Astrocyte (in vitro differentiated cells and primary cell): ENCODE data around the gene TIMM10. TPM values are rescaled to one million over a fixed set of nuclear protein-coding genes. Genes with fewer than 3 reads are reported as not detected.

Experiments
- DNase-seq: peaks from one replicate; pipeline ENCODE4 v3.0.0-alpha.2; 2010; ENCODE audit warnings: low read depth
- FAIRE-seq: peaks from 2 replicates; lab custom pipeline; 2011; peaks lifted over from hg19 to GRCh38; lab: Jason Lieb, UNC
- H2AFZ ChIP-seq: 2 replicates; pipeline ENCODE4 v1.6.0; 2012; ENCODE audit warnings: low read depth, low read length, inconsistent platforms
- H3K27ac ChIP-seq: 2 replicates; pipeline ENCODE4 v1.5.1; 2011; ENCODE audit warnings: low read depth, low read length, inconsistent platforms
- H3K27me3 ChIP-seq: 2 replicates; pipeline ENCODE4 v1.6.0; 2011; ENCODE audit warnings: low read length, inconsistent platforms; ENCODE audit not compliant: insufficient read depth
- H3K36me3 ChIP-seq: 2 replicates; pipeline ENCODE4 v1.5.1; 2011; ENCODE audit warnings: low read length, inconsistent platforms; ENCODE audit not compliant: insufficient read depth
- H3K4me1 ChIP-seq: 2 replicates; pipeline ENCODE4 v1.5.1; 2011; ENCODE audit warnings: low read length, inconsistent platforms; ENCODE audit not compliant: insufficient read depth
- H3K4me2 ChIP-seq: 2 replicates; pipeline ENCODE4 v1.6.0; 2012; ENCODE audit warnings: low read length, inconsistent platforms
- H3K4me3 ChIP-seq: 2 replicates; pipeline ENCODE4 v1.5.1; 2011; ENCODE audit warnings: low read depth, mild to moderate bottlenecking, low read length, inconsistent platforms; ENCODE audit not compliant: insufficient read depth
- H3K79me2 ChIP-seq: 2 replicates; pipeline ENCODE4 v1.6.0; 2012; ENCODE audit warnings: mild to moderate bottlenecking, low read length, inconsistent platforms; ENCODE audit not compliant: insufficient read depth
- H3K9ac ChIP-seq: 2 replicates; pipeline ENCODE4 v1.6.0; 2012; ENCODE audit warnings: mild to moderate bottlenecking, low read length, inconsistent platforms
- H3K9me3 ChIP-seq: 2 replicates; pipeline ENCODE4 v1.5.1; 2012; ENCODE audit warnings: low read depth, mild to moderate bottlenecking, low read length, inconsistent platforms; ENCODE audit not compliant: insufficient read depth
- H4K20me1 ChIP-seq: 2 replicates; pipeline ENCODE4 v1.6.0; 2012; ENCODE audit warnings: low read length, inconsistent platforms; ENCODE audit not compliant: insufficient read depth
- H3K27ac Mint-ChIP-seq: one replicate; pipeline ENCODE4 v1.8.0; 2021; ENCODE audit warnings: mild to moderate bottlenecking, mixed read lengths; ENCODE audit not compliant: unreplicated experiment
- H3K27me3 Mint-ChIP-seq: one replicate; pipeline ENCODE4 v1.8.0; 2021; ENCODE audit warnings: low read depth, mixed read lengths; ENCODE audit not compliant: unreplicated experiment
- H3K36me3 Mint-ChIP-seq: one replicate; pipeline ENCODE4 v1.8.0; 2021; ENCODE audit warnings: low read depth, mixed read lengths; ENCODE audit not compliant: unreplicated experiment
- H3K4me1 Mint-ChIP-seq: one replicate; pipeline ENCODE4 v1.8.0; 2021; ENCODE audit warnings: low read depth, mixed read lengths; ENCODE audit not compliant: unreplicated experiment
- H3K4me3 Mint-ChIP-seq: one replicate; pipeline ENCODE4 v1.8.0; 2021; ENCODE audit warnings: mild to moderate bottlenecking, moderate library complexity, mixed read lengths; ENCODE audit not compliant: unreplicated experiment
- H3K9me3 Mint-ChIP-seq: one replicate; pipeline ENCODE4 v1.8.0; 2021; ENCODE audit warnings: mild to moderate bottlenecking, mixed read lengths; ENCODE audit not compliant: unreplicated experiment
- EZH2 ChIP-seq: IDR thresholded peaks from 2 replicates; pipeline ENCODE4 v1.6.1; 2012; ENCODE audit warnings: mild to moderate bottlenecking, low read length, inconsistent platforms; ENCODE audit not compliant: insufficient read depth
- total RNA-seq: library from RNA; stranded (reverse); gene quantifications from 2 replicates; pipeline ENCODE4 v1.2.1, GENCODE V29; 2021
- TF ChIP-seq, protein P1 (sequence below): IDR thresholded peaks from 2 replicates; pipeline ENCODE4 v1.5.1; 2011; ENCODE audit warnings: low read depth, mild to moderate bottlenecking, inconsistent platforms, low read length, moderate library complexity; ENCODE audit not compliant: insufficient read depth

The TIMM10 gene
- total RNA-seq, 1 donor from 2014 or later = 56.1 TPM

DNA sequence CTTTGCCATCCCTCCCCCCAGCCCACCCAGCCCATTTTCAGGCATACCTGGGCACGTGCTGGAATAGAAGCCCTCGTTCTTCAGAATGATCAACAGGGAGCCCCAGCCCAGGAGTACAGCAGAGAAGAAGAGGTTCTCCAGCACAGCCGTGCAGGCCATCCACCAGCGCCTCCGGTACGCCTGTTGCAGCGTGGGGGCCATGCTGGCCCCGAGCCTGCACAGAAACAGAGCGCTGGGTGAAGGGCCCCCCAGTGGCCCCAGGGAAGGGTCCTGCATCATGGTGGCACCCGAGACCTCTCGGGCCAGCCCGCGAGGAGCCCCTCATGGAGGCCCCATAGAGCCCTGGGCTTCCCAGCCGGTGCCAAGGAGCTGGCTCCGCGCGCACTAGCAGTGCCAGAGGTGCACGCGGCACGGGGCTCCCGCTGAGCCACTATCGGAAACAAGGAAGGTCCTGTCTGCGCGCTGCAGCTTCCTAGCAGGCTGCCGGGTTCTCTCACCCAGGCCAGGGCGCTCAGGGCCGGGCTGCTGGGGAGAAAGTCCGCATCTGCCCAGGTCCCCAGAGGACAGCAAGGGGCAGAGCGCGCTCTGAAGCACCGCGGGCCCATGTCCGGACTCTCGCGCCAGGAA, 16.5 kb downstream of the TIMM10 start:
- Histone ChIP-seq H3K4me2 (peak overlapping the region; percentile 92), H3K36me3 (no peaks in the 10 kb centered on the region), H3K9ac (peak overlapping the region; percentile 76), H3K27ac (no peak overlapping the region), H3K4me1 (peaks cover 11% of the 10 kb centered on the region), H3K79me2 (no peaks in the 10 kb centered on the region), H3K9me3 (no peaks in the 10 kb centered on the region), H2AFZ (peak overlapping the region; percentile 85), H3K4me3 (peak overlapping the region; percentile 73), H3K27me3 (no peaks in the 10 kb centered on the region), H4K20me1 (peaks cover 7% of the 10 kb centered on the region)
- peak; percentile 24 for DNase-seq
- H3K27ac Mint-ChIP-seq = no peak overlapping the region
- TF ChIP-seq, protein P1, sequence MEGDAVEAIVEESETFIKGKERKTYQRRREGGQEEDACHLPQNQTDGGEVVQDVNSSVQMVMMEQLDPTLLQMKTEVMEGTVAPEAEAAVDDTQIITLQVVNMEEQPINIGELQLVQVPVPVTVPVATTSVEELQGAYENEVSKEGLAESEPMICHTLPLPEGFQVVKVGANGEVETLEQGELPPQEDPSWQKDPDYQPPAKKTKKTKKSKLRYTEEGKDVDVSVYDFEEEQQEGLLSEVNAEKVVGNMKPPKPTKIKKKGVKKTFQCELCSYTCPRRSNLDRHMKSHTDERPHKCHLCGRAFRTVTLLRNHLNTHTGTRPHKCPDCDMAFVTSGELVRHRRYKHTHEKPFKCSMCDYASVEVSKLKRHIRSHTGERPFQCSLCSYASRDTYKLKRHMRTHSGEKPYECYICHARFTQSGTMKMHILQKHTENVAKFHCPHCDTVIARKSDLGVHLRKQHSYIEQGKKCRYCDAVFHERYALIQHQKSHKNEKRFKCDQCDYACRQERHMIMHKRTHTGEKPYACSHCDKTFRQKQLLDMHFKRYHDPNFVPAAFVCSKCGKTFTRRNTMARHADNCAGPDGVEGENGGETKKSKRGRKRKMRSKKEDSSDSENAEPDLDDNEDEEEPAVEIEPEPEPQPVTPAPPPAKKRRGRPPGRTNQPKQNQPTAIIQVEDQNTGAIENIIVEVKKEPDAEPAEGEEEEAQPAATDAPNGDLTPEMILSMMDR = no peak
- no peak for TF ChIP-seq EZH2
- H3K4me1 Mint-ChIP-seq = no peaks in the 10 kb centered on the region
- H3K4me3 Mint-ChIP-seq = peak overlapping the region; percentile 89
- no peaks in the 10 kb centered on the region for H3K36me3 Mint-ChIP-seq
- H3K27me3 Mint-ChIP-seq = peaks cover 27% of the 10 kb centered on the region
- FAIRE-seq = no peak
- no peaks in the 10 kb centered on the region for H3K9me3 Mint-ChIP-seq

DNA sequence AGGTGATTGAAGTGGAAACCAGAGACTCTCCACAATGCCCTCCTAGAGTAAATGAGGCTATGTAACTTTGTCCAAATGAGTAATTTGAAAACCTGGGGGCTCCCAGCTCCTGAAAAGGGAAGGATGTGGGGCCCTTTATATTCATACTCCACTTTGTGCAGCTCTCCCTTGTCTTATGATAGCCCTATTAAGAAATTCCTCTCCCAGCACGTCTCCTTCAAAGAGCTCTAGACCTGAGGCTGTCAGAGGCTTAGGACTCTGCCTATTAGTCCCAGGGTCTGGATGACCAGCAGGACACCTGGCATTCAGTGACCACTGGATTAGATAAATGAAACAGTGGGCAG, 17.1 kb downstream of the TIMM10 start:
- H3K9me3 Mint-ChIP-seq = no peaks in the 10 kb centered on the region
- H3K4me1 Mint-ChIP-seq = no peaks in the 10 kb centered on the region
- H2AFZ ChIP-seq = no peak overlapping the region
- H3K27ac ChIP-seq = no peak overlapping the region
- peak overlapping the region; percentile 25 for H3K4me3 Mint-ChIP-seq
- H3K9me3 ChIP-seq = no peaks in the 10 kb centered on the region
- no peaks in the 10 kb centered on the region for H3K36me3 Mint-ChIP-seq
- H3K4me3 ChIP-seq = no peak overlapping the region
- H3K27me3 ChIP-seq = no peaks in the 10 kb centered on the region
- no peak overlapping the region for H3K27ac Mint-ChIP-seq
- no peak for FAIRE-seq
- no peak for TF ChIP-seq EZH2
- no peak overlapping the region for H3K9ac ChIP-seq
- peaks cover 7% of the 10 kb centered on the region for H4K20me1 ChIP-seq
- H3K4me1 ChIP-seq = peaks cover 11% of the 10 kb centered on the region
- H3K36me3 ChIP-seq = no peaks in the 10 kb centered on the region
- no peak overlapping the region for H3K4me2 ChIP-seq
- H3K79me2 ChIP-seq = no peaks in the 10 kb centered on the region
- peaks cover 25% of the 10 kb centered on the region for H3K27me3 Mint-ChIP-seq
- no peak for DNase-seq

DNA sequence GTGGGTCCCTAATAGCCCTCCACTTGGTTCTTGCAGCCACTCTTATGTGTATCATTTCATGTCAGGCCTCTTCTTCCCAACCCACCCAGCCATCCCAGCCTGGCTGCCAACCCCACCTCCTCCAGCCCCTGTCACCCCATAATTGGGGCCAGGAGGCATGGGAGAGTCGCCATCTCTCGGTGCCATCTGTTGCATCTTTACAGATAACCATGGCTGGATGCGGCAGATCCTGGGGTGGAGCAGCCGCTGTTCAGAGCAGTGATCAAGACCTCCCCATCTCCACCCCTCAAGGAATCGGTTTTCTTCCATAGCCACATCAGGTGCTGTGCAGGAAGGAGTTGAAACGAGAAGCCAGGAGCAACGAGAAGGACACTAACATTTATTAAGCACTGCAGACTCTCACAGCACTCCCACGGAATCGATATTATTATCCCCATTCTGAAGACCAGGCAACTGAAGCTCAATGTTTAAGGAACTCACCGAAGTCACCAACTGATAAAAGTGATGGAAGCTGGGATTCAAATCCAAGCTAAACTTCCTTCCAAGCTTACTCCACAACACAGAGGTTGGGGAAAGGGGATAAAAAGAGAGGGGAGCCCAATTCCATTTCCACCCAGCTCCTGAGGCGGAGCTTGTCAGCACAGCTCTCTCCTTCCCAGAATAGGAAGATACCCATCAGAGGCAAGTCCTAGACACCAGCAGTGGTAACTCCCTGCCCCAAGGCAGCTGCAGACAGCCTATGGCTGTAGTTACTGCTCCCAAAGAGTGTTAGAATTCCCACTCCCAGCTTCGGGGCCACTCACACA, 17.7 kb downstream of the TIMM10 start:
- no peak overlapping the region for H3K27ac Mint-ChIP-seq
- DNase-seq = no peak
- H3K27me3 ChIP-seq = no peaks in the 10 kb centered on the region
- no peaks in the 10 kb centered on the region for H3K36me3 ChIP-seq
- peaks cover 7% of the 10 kb centered on the region for H4K20me1 ChIP-seq
- H3K36me3 Mint-ChIP-seq = no peaks in the 10 kb centered on the region
- no peaks in the 10 kb centered on the region for H3K4me1 Mint-ChIP-seq
- no peak overlapping the region for H3K9ac ChIP-seq
- H3K4me3 Mint-ChIP-seq = no peak overlapping the region
- peaks cover 11% of the 10 kb centered on the region for H3K4me1 ChIP-seq
- no peak overlapping the region for H3K4me2 ChIP-seq
- H3K79me2 ChIP-seq = no peaks in the 10 kb centered on the region
- no peaks in the 10 kb centered on the region for H3K9me3 ChIP-seq
- H2AFZ ChIP-seq = no peak overlapping the region
- peaks cover 26% of the 10 kb centered on the region for H3K27me3 Mint-ChIP-seq
- H3K9me3 Mint-ChIP-seq = no peaks in the 10 kb centered on the region
- TF ChIP-seq, protein P1 = no peak
- no peak for TF ChIP-seq EZH2
- FAIRE-seq = no peak
- no peak overlapping the region for H3K4me3 ChIP-seq
- H3K27ac ChIP-seq = no peak overlapping the region
